Keratinocyte (primary cell): ENCODE data around the gene UBASH3B. TPM values are rescaled to one million over a fixed set of nuclear protein-coding genes. Genes with fewer than 3 reads are reported as not detected.
"Not testable (repeated sequence)": the region's sequence is repeated elsewhere in the genome, so short reads cannot be mapped to it uniquely, and the experiment has no call there.

Experiments
- DNase-seq: peaks from one replicate; pipeline ENCODE4 v3.0.0-alpha.2; 2011; ENCODE audit warnings: low read depth, missing footprints, low spot score
- FAIRE-seq: peaks from 2 replicates; lab custom pipeline; 2011; peaks lifted over from hg19 to GRCh38; lab: Jason Lieb, UNC
- H2AFZ ChIP-seq: 2 replicates; pipeline ENCODE4 v1.6.0; 2012; ENCODE audit warnings: low read length, control low read depth, inconsistent platforms; ENCODE audit not compliant: control insufficient read depth
- H3K27ac ChIP-seq: 2 replicates; pipeline ENCODE4 v1.5.1; 2011; ENCODE audit warnings: low read length; ENCODE audit not compliant: control insufficient read depth, insufficient read depth
- H3K27me3 ChIP-seq: 3 replicates; pipeline ENCODE4 v1.6.0; 2011; ENCODE audit warnings: low read length; ENCODE audit not compliant: control insufficient read depth, insufficient read depth; ENCODE audit errors: extremely low read depth
- H3K36me3 ChIP-seq, 2 experiments: 2 replicates in 1 of 2; 3 replicates in 1 of 2; pipeline ENCODE4 v1.5.1; 2011; ENCODE audit warnings: low read length in 2 of 2, mild to moderate bottlenecking in 1 of 2; ENCODE audit not compliant: control insufficient read depth in 2 of 2, insufficient read depth in 2 of 2; ENCODE audit errors: extremely low read depth in 1 of 2
- H3K4me1 ChIP-seq: 3 replicates; pipeline ENCODE4 v1.5.1; 2011; ENCODE audit warnings: low read length; ENCODE audit not compliant: control insufficient read depth, insufficient read depth; ENCODE audit errors: extremely low read depth
- H3K4me2 ChIP-seq: 3 replicates; pipeline ENCODE4 v1.6.0; 2011; ENCODE audit warnings: low read depth, low read length; ENCODE audit not compliant: control insufficient read depth, insufficient read depth; ENCODE audit errors: extremely low read depth
- H3K4me3 ChIP-seq, 3 experiments: fragments of 200-600 bp in 1 of 3; sonication (generic) in 1 of 3; 2 replicates in 2 of 3; 3 replicates in 1 of 3; pipeline ENCODE4 v1.5.1; 2011 to 2016; ENCODE audit warnings: low read length in 3 of 3, mild to moderate bottlenecking in 3 of 3, control low read depth in 2 of 3, inconsistent platforms in 1 of 3, low read depth in 1 of 3, mixed read lengths in 1 of 3, mixed run types in 1 of 3, moderate library complexity in 1 of 3; ENCODE audit not compliant: control insufficient read depth in 2 of 3, insufficient read depth in 2 of 3; ENCODE audit errors: extremely low read depth in 1 of 3
- H3K79me2 ChIP-seq: 2 replicates; pipeline ENCODE4 v1.6.0; 2012; ENCODE audit warnings: low read length; ENCODE audit not compliant: control insufficient read depth, insufficient read depth
- H3K9ac ChIP-seq: 3 replicates; pipeline ENCODE4 v1.6.0; 2011; ENCODE audit warnings: low read length; ENCODE audit not compliant: control insufficient read depth, insufficient read depth; ENCODE audit errors: extremely low read depth
- H3K9me1 ChIP-seq: 3 replicates; pipeline ENCODE4 v1.6.0; 2011; ENCODE audit warnings: low read length; ENCODE audit not compliant: control insufficient read depth, insufficient read depth; ENCODE audit errors: extremely low read depth
- H3K9me3 ChIP-seq: 2 replicates; pipeline ENCODE4 v1.5.1; 2012; ENCODE audit warnings: low read depth, low read length; ENCODE audit not compliant: control insufficient read depth
- H4K20me1 ChIP-seq: 3 replicates; pipeline ENCODE4 v1.6.0; 2011; ENCODE audit warnings: low read length; ENCODE audit not compliant: control insufficient read depth, insufficient read depth; ENCODE audit errors: extremely low read depth
- CTCF ChIP-seq, 3 experiments: IDR thresholded peaks in 1 of 3; conservative IDR thresholded peaks in 1 of 3; optimal IDR thresholded peaks in 1 of 3; 2 replicates in 2 of 3; 3 replicates in 1 of 3; pipeline versions ENCODE3 to v1.5.1; 2011; ENCODE audit warnings: low read length in 3 of 3, mild to moderate bottlenecking in 3 of 3, moderate library complexity in 2 of 3, control low read depth in 1 of 3, inconsistent platforms in 1 of 3; ENCODE audit not compliant: insufficient read depth in 2 of 3; ENCODE audit errors: extremely low read depth in 1 of 3
- EZH2 ChIP-seq: IDR thresholded peaks from one replicate; pipeline ENCODE4 v1.6.1; 2012; ENCODE audit warnings: inconsistent platforms, mild to moderate bottlenecking, low read length, moderate library complexity
- dilution Hi-C: fragments of 300-500 bp; cut with MboI; formaldehyde crosslinking; loops from one replicate; pipeline ENCODE4 v1.7.0; 2020; ENCODE audit warnings: low sequenced_read_pairs; ENCODE audit not compliant: extremely low pct_ligation_motif_present
- polyA minus RNA-seq, 3 experiments: library from RNA; depleted of rRNA, polyadenylated mRNA; stranded (reverse); fragments of >200 nt; gene quantifications; 1 replicate in 1 of 3; 2 replicates in 1 of 3; 3 replicates in 1 of 3; pipeline ENCODE4 v1.2.3, GENCODE V29; 2011
- polyA plus RNA-seq, 5 experiments: library from polyadenylated mRNA; depleted of rRNA in 3 of 5; stranded (reverse) in 3 of 5; stranded (forward) in 1 of 5; unstranded in 1 of 5; fragments of >200 nt; gene quantifications; 1 replicate in 1 of 5; 2 replicates in 3 of 5; 3 replicates in 1 of 5; pipeline versions ENCODE4 v1.2.1 to v1.2.3, GENCODE V29; 2011 to 2012; ENCODE audit warnings: missing spikeins in 2 of 5, low read depth in 1 of 5, low replicate concordance in 1 of 5

The UBASH3B gene
- 13.6 to 52.7 TPM (median 25.0 TPM) in 3 replicates for polyA plus RNA-seq
- 2.5 TPM for polyA plus RNA-seq (2011; ENCODE audit: low read depth)
- 27.7 and 38.6 TPM in 2 replicates for polyA plus RNA-seq (2011; cell fraction: cytosol; rRNA removed)
- 25.6 and 26.6 TPM in 2 replicates for polyA plus RNA-seq (2011; cell fraction: nucleus; rRNA removed)
- polyA plus RNA-seq (2012; ENCODE audit: low replicate concordance) = 5.1 and 34.0 TPM in 2 replicates
- polyA minus RNA-seq = 49.1 to 184 TPM (median 79.7 TPM) in 3 replicates
- 59.5 TPM for polyA minus RNA-seq (2011; cell fraction: cytosol; rRNA and poly(A)+ RNA removed)
- polyA minus RNA-seq (2011; cell fraction: nucleus; rRNA and poly(A)+ RNA removed) = 36.6 and 56.1 TPM in 2 replicates

- peak within 1 kb of the TSS; percentile 87 for H3K9ac ChIP-seq
- peak within 1 kb of the TSS; percentile 87 for H2AFZ ChIP-seq
- H3K4me2 ChIP-seq = peak within 1 kb of the TSS; percentile 92
- no peaks in the 10 kb centered on the region for H4K20me1 ChIP-seq
- peaks cover 0 to 4% of the 10 kb centered on the region in 2 experiments for H3K36me3 ChIP-seq
- no peaks in the 10 kb centered on the region for H3K9me3 ChIP-seq
- FAIRE-seq (peak; percentile 55), DNase-seq (peak; percentile 61)
- H3K79me2 ChIP-seq = peaks cover 45% of the 10 kb centered on the region
- dilution Hi-C loops = no loop called here
- H3K27me3 ChIP-seq = no peaks in the 10 kb centered on the region
- TF ChIP-seq CTCF (optimal IDR thresholded peaks at IDR 0.05 in 1 of 3, IDR thresholded peaks at IDR 0.05 in 1 of 3, conservative IDR thresholded peaks at IDR 0.05 in 1 of 3; ENCODE audit: extremely low read depth in 1 of 3, insufficient read depth in 2 of 3, low read length in 3 of 3) (no peak), EZH2 (no peak)
- H3K4me3 ChIP-seq = peak within 1 kb of the TSS; percentile 85 to 94 (median 87)
- peak within 1 kb of the TSS; percentile 83 for H3K27ac ChIP-seq
- H3K4me1 ChIP-seq = peaks cover 54% of the 10 kb centered on the region
- H3K9me1 ChIP-seq = peaks cover 6% of the 10 kb centered on the region
Observed at GRCh38 chr11:122655527-122656072, at the start of gene UBASH3B. TSS of gene UBASH3B (plus strand) at chr11:122655722. CDS start at chr11:122656050, 328 bp downstream.

- H3K4me3 ChIP-seq, H3K4me2 ChIP-seq, H2AFZ ChIP-seq, H3K9me3 ChIP-seq, H3K27ac ChIP-seq, H3K27me3 ChIP-seq, DNase-seq, H3K4me1 ChIP-seq, H4K20me1 ChIP-seq, H3K79me2 ChIP-seq, H3K9ac ChIP-seq, FAIRE-seq, H3K9me1 ChIP-seq, dilution Hi-C loops, H3K36me3 ChIP-seq: not testable (repeated sequence)
Observed at GRCh38 chr11:122607162-122607561, 48.4 kb upstream of the UBASH3B start.
